Measurements from ENCODE around the gene CXXC1.
"Not testable (repeated sequence)": the region's sequence is repeated elsewhere in the genome, so short reads cannot be mapped to it uniquely, and the experiment has no call there.

Gene CXXC1

DNA sequence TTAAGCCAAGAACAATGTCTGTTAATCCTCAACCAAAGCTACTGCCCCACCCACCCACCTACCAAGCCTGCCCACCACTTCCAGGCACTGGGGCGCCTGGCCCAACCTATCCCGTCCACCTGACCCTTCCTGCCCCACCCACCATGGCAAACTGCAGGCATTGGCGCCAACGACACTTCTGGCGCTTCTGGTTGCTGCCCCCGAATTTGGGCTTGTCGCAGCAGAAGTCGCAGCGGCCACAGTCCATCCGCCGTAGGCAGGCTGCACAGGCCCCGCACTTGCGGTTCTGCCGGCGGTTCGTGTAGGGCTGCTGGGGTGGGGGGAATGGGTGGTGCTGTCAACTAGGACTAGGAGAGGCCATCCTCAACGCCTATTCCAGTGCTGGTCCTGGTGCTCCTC, 13.4 kb downstream of the CXXC1 start:
- DNase-seq (ENCODE audit: low read depth): no peak

DNA sequence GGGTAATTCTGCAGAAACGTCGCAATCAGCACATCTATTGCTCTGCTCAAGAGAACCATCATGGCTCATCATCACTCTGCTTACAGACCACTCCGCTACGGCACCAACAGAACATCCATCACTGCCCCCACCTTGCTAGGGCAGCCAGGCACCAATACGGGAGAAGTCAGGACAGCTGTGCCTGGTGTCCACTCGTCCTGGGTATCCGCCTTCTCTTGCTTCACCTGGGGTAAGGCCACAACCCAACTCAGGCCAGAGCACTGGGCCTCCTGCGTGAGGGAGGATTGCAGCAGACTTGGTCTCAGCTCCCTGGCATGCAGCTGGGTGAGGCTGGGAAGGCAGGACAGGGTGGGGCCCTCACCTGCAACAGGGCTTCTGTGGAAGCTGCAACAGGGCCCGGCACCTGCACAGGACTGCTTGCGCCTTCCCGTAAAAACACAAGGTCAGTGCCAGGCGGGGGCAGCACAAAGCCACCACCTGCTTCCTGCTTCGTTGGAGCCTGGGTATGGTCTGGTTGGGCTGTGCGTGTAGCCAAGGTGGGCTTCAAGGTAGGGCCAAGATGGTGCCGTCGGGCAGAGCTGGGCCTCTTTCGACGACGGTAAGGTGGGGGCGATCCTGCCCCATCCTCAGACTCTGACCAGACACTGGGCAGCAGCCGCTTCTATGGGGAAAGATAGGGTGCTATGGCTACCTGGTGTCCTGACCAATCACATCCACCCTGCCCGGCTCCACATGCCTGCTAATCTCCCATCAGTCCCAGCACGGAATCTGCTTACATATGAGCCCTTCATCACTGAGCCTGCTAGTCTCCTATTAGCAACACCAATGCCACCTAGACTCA, 14.1 kb downstream of the CXXC1 start:
- no peak for DNase-seq (ENCODE audit: low read depth)

DNA sequence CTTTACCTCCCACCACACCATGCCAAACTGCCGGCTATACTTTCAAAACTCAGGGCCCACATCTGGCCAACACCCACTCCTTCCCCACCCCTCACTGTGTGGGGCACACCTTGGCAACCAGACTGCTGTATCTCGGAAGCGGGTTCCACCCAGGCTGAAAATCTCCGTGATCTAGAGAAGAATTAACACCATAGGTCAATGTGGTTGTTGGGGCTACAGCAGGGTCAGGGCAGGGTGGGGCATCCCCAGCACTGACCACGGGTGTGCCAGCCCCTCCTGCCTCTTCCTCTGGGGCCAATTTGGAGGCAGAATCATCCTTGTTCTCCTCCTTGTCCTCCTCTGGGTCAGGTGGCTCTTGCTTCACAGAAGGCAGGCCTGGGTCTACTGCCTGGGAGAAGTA, 14.9 kb downstream of the CXXC1 start:
- DNase-seq (ENCODE audit: low read depth): no peak

DNA sequence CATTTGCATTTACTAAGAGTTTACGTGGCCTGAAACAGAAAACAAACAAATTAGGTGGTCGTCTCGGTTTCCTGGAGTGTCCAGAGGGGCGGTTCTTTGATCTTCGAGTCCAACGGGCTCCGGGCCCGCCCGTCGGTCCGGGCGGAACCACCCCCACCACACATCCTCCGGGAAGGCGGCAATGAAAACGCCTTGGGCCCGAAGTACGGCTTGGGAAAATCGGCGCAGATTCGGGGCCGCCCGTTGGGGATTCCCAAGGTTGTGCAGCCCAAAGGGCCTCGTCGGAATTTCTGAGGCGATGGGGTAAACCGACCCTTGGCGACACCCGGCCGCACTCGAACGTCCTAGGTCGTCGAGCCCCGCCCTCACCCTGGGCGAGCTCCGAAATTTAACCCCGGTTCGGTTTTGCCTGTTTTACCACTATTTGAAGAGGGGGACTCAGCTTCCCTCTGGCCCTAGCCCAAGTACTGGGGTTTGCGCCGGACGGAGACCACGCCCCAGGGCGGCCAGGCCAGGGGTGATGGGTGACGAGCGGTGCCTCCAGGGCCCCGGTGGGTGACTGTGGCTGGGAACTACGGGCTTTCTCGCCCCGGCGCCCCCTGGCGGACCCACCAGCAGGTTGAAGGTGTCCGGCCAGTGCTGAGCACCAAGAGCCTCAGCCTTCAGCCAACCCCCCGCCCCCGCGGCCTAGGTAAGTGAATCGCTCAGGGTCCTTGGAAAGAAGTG, 19.3 kb downstream of the CXXC1 start:
- peak; percentile 61 for DNase-seq (ENCODE audit: low read depth)

DNA sequence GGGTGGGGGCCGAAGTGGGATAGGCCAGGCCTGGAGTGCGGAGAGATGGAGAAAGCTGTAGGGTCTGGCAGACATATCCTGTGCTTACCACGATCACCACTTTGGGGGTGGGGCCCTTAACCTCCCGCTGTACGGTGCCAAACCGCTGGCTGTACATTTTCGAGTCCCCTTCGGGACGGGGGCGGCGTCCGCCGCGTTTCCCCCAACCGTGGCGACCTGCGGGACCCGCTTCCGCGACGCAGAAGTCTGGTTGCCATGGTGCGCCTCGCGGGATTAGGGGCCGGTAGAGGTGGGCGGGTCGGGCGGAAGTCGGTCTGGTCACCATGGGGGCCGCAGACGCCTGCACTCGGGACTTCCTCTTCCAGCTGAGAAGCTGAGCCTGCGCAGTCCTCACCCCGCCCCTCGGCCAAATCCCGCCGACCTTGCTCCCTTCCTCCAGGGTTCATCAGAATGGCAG, 21.2 kb downstream of the CXXC1 start, which contains the start of gene CFAP53:
Gene CFAP53 (minus strand): TSS at position 248 of the 457 bp plus-strand sequence. CDS start 91 bp downstream, at position 157.
- DNase-seq (ENCODE audit: low read depth): peak; percentile 70

DNA sequence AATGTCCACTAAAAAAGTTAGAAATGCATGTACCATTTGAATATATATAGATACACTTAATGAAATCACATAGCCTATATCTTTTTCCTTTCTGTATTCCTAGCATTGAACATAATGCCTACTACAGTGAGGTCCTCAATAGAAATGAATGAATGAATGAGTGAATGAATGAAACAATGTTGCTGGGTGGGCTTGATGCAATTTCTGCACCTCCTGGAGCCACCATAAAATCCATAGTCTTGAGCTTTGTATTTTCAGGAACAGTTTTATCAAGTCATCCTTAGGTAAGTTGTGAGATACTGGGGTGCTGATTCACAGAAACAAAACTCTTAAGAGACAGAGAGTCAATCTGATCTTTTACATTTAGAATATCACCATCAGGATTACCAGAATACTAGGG, 24.5 kb downstream of the CXXC1 start:
- no peak for DNase-seq (ENCODE audit: low read depth)

DNA sequence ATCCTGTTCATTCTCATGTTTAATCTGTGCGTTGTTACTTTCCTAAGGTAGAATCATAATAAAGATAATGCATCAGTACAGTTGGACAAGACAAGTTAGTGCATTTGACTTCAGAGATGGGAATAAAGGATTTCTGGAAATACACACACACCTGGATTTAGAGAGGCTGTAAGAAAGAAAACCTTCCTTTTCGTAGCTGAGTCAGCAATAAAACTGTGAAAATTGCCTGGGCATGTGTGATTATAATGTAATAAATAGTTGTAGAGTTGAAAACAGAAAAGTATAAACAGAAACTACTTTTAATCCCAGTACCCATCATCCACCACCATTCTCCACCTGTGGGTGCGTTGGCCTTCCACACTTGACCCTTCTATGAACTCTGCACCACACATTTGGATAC, 36.6 kb downstream of the CXXC1 start:
- DNase-seq (ENCODE audit: low read depth): no peak

DNA sequence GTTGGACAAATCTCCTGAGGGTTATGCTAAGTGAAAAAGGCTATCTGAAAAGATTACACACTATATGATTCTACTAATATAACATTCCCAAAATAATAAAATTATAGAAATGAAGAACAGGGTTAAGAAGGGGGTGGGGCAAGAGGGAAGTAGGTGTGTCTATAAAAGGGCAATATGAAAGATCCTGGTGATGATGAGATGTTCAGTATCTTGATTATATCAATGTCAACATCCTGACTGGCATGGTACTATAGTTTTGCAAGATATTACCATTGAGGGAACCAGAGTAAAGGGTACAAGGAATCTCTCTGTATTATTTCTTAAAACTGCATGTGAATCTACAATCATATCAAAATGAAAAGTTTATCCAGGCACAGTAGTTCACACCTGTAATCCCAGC, 37.9 kb downstream of the CXXC1 start:
- no peak for DNase-seq (ENCODE audit: low read depth)

DNA sequence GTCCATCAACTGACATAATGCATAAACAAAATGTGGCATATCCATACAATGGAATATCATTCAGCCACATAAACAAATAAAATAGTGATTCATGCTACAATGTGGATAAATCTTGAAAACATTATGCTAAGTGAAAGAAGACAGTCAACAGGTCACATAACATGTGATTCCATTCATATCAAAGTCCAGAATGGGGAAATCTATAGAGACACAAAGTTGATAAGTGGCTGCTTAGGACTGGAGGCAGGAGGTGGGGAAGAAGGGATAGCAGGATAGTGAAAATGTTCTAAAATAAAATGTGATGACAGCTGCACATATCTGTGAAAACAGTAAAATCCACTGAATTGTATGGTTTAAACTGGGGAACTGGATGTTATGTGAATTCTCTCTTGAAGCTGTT, 39.9 kb downstream of the CXXC1 start:
- DNase-seq (ENCODE audit: low read depth): no peak

DNA sequence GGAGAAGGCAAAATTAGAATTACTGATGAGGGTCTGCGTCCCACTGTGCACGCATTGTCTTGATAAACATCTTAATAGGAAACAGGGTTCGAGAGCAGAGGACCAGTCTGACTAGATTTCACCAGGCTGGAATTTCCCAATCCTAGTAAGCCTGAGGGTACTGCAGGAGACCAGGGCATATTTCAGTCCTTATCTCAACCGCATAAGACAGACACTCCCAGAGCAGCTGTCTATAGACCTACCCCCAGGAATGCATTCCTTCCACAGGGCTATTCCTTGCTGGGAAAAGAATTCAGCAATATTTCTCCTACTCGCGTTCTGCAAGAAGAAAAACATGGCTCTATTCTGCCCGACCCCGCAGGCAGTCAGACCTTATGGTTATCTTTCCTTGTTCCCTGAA, 45.7 kb downstream of the CXXC1 start:
- DNase-seq (ENCODE audit: low read depth): not testable (repeated sequence)

DNA sequence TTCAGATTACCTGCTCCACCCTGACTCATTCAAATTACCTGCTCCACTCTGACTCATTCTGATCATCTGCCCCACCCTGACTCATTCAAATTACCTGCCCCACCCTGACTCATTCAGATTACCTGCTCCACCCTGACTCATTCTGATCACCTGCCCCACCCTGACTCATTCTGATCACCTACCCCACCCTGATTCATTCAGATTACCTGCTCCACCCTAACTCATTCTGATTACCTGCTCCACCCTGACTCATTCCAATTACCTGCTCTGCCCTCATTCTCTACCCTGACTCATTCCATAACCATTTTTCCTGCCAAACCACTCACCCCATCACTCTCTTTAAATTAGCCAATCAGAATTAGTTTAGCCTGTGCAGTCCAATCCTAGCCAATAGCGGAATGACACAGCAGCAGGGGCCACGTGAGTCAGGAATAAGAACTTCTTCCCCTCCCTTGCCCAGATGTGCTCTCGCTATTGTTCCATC, 47.4 kb downstream of the CXXC1 start:
- no peak for DNase-seq (ENCODE audit: low read depth)

DNA sequence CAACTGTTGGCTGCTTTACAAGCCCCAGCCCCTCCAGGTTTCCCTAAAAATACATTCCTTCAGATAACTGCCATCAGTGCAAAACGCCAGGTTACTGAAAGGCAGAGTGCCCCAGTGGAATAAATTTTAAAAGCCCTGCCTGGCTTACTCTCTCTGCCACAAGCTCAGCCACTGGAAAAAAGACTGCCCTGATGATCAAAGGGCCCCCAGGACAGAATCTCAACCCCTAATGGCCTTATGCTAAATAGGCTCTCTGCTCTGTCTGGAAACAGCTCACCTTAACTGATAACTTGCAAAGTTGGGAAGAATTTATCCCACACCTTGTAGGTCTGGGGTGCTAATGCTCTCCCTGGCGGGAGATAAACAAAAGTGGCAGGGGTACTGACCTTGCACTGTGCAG, 55.1 kb downstream of the CXXC1 start:
- no peak for DNase-seq (ENCODE audit: low read depth)
